H9 (cell line): ENCODE measurements around the gene KIF5A. TPM values are rescaled to one million over a fixed set of nuclear protein-coding genes. Genes with fewer than 3 reads are reported as not detected.
A peak's percentile ranks its signal among the peaks of the same experiment; 100 is the strongest.

ENCODE experiments used
- DNase-seq: peaks from one replicate; pipeline ENCODE4 v3.0.0-alpha.2; 2017
- H2AFZ ChIP-seq: one replicate; pipeline ENCODE4 v1.6.1; 2013; ENCODE audit warnings: mild to moderate bottlenecking, low read length, control low read depth, moderate library complexity
- H2AK5ac ChIP-seq: 2 replicates; pipeline ENCODE4 v1.6.1; 2013; ENCODE audit warnings: low read length, control low read depth, mixed read lengths; ENCODE audit not compliant: insufficient read length
- H2BK120ac ChIP-seq: one replicate; pipeline ENCODE4 v1.6.1; 2013; ENCODE audit warnings: low read depth, mild to moderate bottlenecking, low read length, control low read depth, inconsistent platforms; ENCODE audit not compliant: poor library complexity, severe bottlenecking
- H2BK12ac ChIP-seq: 2 replicates; pipeline ENCODE4 v1.6.1; 2013; ENCODE audit warnings: low read length, control low read depth, mixed read lengths, low read depth; ENCODE audit not compliant: insufficient read length
- H2BK15ac ChIP-seq: 2 replicates; pipeline ENCODE4 v1.6.1; 2013; ENCODE audit warnings: low read depth, low read length, control low read depth
- H2BK20ac ChIP-seq: one replicate; pipeline ENCODE4 v1.6.1; 2013; ENCODE audit warnings: low read depth, mild to moderate bottlenecking, low read length, control low read depth, inconsistent platforms; ENCODE audit not compliant: poor library complexity, severe bottlenecking
- H2BK5ac ChIP-seq: 2 replicates; pipeline ENCODE4 v1.6.1; 2013; ENCODE audit warnings: low read length, control low read depth, mixed read lengths; ENCODE audit not compliant: insufficient read length
- H3K14ac ChIP-seq: 2 replicates; pipeline ENCODE4 v1.6.1; 2013; ENCODE audit warnings: low read length, control low read depth; ENCODE audit not compliant: insufficient read depth
- H3K18ac ChIP-seq: 2 replicates; pipeline ENCODE4 v1.6.1; 2013; ENCODE audit warnings: low read depth, mild to moderate bottlenecking, mixed read lengths, low read length, control low read depth; ENCODE audit not compliant: insufficient read length
- H3K23ac ChIP-seq: 2 replicates; pipeline ENCODE4 v1.6.1; 2013; ENCODE audit warnings: low read length, control low read depth, mixed read lengths, low read depth; ENCODE audit not compliant: insufficient read length
- H3K23me2 ChIP-seq: 2 replicates; pipeline ENCODE4 v1.6.1; 2013; ENCODE audit warnings: low read depth, mild to moderate bottlenecking, mixed read lengths, low read length, control low read depth; ENCODE audit not compliant: insufficient read length, poor library complexity, severe bottlenecking
- H3K27ac ChIP-seq: 2 replicates; pipeline ENCODE4 v1.5.1; 2013; ENCODE audit warnings: low read length, control low read depth, mixed read lengths, low read depth; ENCODE audit not compliant: insufficient read length
- H3K27me3 ChIP-seq: 2 replicates; pipeline ENCODE4 v1.6.1; 2013; ENCODE audit warnings: low read length, control low read depth, inconsistent platforms; ENCODE audit not compliant: insufficient read depth
- H3K4ac ChIP-seq: 2 replicates; pipeline ENCODE4 v1.6.1; 2013; ENCODE audit warnings: low read depth, mild to moderate bottlenecking, control low read depth, inconsistent platforms, low read length, moderate library complexity
- H3K4me1 ChIP-seq: 2 replicates; pipeline ENCODE4 v1.6.1; 2013; ENCODE audit warnings: low read length, control low read depth, inconsistent platforms; ENCODE audit not compliant: insufficient read depth
- H3K4me2 ChIP-seq: 2 replicates; pipeline ENCODE4 v1.6.1; 2013; ENCODE audit warnings: low read length, control low read depth, mixed read lengths; ENCODE audit not compliant: insufficient read length, insufficient read depth
- H3K56ac ChIP-seq: 2 replicates; pipeline ENCODE4 v1.6.1; 2013; ENCODE audit warnings: low read depth, mild to moderate bottlenecking, mixed read lengths, low read length, control low read depth; ENCODE audit not compliant: insufficient read length
- H3K79me1 ChIP-seq: 2 replicates; pipeline ENCODE4 v1.6.1; 2013; ENCODE audit warnings: low read depth, mild to moderate bottlenecking, moderate library complexity, low read length, control low read depth, inconsistent platforms; ENCODE audit not compliant: insufficient read depth, poor library complexity, severe bottlenecking
- H3K79me2 ChIP-seq: 2 replicates; pipeline ENCODE4 v1.6.1; 2013; ENCODE audit warnings: low read length, control low read depth, inconsistent platforms; ENCODE audit not compliant: insufficient read depth
- H3K9ac ChIP-seq: 2 replicates; pipeline ENCODE4 v1.6.1; 2013; ENCODE audit warnings: low read length, control low read depth, mixed read lengths; ENCODE audit not compliant: insufficient read length; ENCODE audit errors: extremely low read depth
- H3K9me3 ChIP-seq: one replicate; pipeline ENCODE4 v1.6.1; 2013; ENCODE audit warnings: low read depth, low read length, inconsistent platforms; ENCODE audit not compliant: control insufficient read depth
- H3T11ph ChIP-seq: one replicate; pipeline ENCODE4 v1.6.1; 2013; ENCODE audit warnings: mild to moderate bottlenecking, low read length, control low read depth, inconsistent platforms
- H4K20me1 ChIP-seq: one replicate; pipeline ENCODE4 v1.6.1; 2013; ENCODE audit not compliant: control insufficient read depth, insufficient read length, insufficient read depth
- H4K5ac ChIP-seq: 2 replicates; pipeline ENCODE4 v1.6.1; 2013; ENCODE audit warnings: low read depth, mild to moderate bottlenecking, mixed read lengths, low read length, control low read depth; ENCODE audit not compliant: insufficient read length
- H4K8ac ChIP-seq: replicated peaks from 2 replicates; pipeline ENCODE4 v1.6.1; 2013; ENCODE audit warnings: low read length, control low read depth, mixed read lengths, low read depth; ENCODE audit not compliant: insufficient read length
- H4K91ac ChIP-seq: 2 replicates; pipeline ENCODE4 v1.6.1; 2013; ENCODE audit warnings: low read depth, mild to moderate bottlenecking, moderate library complexity, mixed read lengths, low read length, control low read depth; ENCODE audit not compliant: insufficient read length
- H3K27ac Mint-ChIP-seq, 3 experiments: 2 replicates in 2 of 3; 3 replicates in 1 of 3; pipeline ENCODE4 v1.8.0; 2020 to 2021; ENCODE audit warnings: mixed read lengths in 3 of 3, mild to moderate bottlenecking in 1 of 3, moderate library complexity in 1 of 3
- H3K27me3 Mint-ChIP-seq: 2 replicates; pipeline ENCODE4 v1.8.0; 2021; ENCODE audit warnings: low read depth, mild to moderate bottlenecking, moderate library complexity, mixed read lengths
- H3K36me3 Mint-ChIP-seq, 3 experiments: 2 replicates in 2 of 3; 3 replicates in 1 of 3; pipeline ENCODE4 v1.8.0; 2020 to 2021; ENCODE audit warnings: low read depth in 3 of 3, mixed read lengths in 3 of 3; ENCODE audit not compliant: insufficient read depth in 1 of 3
- H3K4me1 Mint-ChIP-seq, 2 experiments: 2 replicates each; pipeline ENCODE4 v1.8.0; 2020; ENCODE audit warnings: mixed read lengths in 2 of 2
- H3K4me3 Mint-ChIP-seq, 2 experiments: 2 replicates in 1 of 2; 3 replicates in 1 of 2; pipeline ENCODE4 v1.8.0; 2020 to 2021; ENCODE audit warnings: mild to moderate bottlenecking in 2 of 2, mixed read lengths in 2 of 2, moderate library complexity in 1 of 2
- H3K9me3 Mint-ChIP-seq, 2 experiments: 2 replicates in 1 of 2; 3 replicates in 1 of 2; pipeline ENCODE4 v1.8.0; 2020; ENCODE audit warnings: mild to moderate bottlenecking in 2 of 2, mixed read lengths in 2 of 2, moderate library complexity in 1 of 2
- CTCF ChIP-seq: fragments of 200-600 bp; sonication (generic); conservative IDR thresholded peaks from 3 replicates; pipeline ENCODE4 v1.8.0; 2021; ENCODE audit warnings: antibody characterized with exemption, mild to moderate bottlenecking
- WGBS: extraction: QIAGEN DNeasy Blood & Tissue Kit; methylation state at CpG from one replicate; pipeline ENCODE4 v1.1.7; 2013; ENCODE audit warnings: missing lambda C conversion rate, low lambda C conversion rate, mixed read lengths; ENCODE audit not compliant: insufficient read length; ENCODE audit errors: extremely low coverage; 5-methylcytosine and 5-hydroxymethylcytosine counted together
- total RNA-seq: library from RNA; stranded (reverse); gene quantifications from 2 replicates; pipeline ENCODE4 v1.2.1, GENCODE V29; 2021

The KIF5A gene
- total RNA-seq, 1 experiment from 2014 or later, result 18.5 TPM

GRCh38 chr12:57626111-57626920 lies 76.5 kb downstream of the KIF5A start:
- peaks cover 97% of the 10 kb centered on the region for H3K27me3 Mint-ChIP-seq
- H3K4ac ChIP-seq, result no peak overlapping the region

More at GRCh38 chr12:57626111-57626920, 76.5 kb downstream of the KIF5A start:
- Histone ChIP-seq H2BK120ac (no peak overlapping the region), H3K9ac (no peak overlapping the region), H2BK20ac (no peak overlapping the region), H2BK5ac (no peak overlapping the region), H3K18ac (no peak overlapping the region), H3K23ac (no peak overlapping the region), H3K79me1 (no peaks in the 10 kb centered on the region), H3T11ph (no peak overlapping the region), H3K9me3 (no peaks in the 10 kb centered on the region), H2AK5ac (no peak overlapping the region), H3K4me2 (no peak overlapping the region), H3K27me3 (peaks cover 94% of the 10 kb centered on the region), H3K14ac (no peak overlapping the region), H3K23me2 (peaks cover 12% of the 10 kb centered on the region), H4K20me1 (no peaks in the 10 kb centered on the region), H2BK12ac (no peak overlapping the region), H2AFZ (no peak overlapping the region), H3K56ac (no peak overlapping the region), H4K8ac (no peak overlapping the region), H4K91ac (no peak overlapping the region), H3K27ac (no peak overlapping the region), H3K4me1 (no peaks in the 10 kb centered on the region), H2BK15ac (no peak overlapping the region), H4K5ac (no peak overlapping the region), H3K79me2 (no peaks in the 10 kb centered on the region)
- no peaks in the 10 kb centered on the region; a peak in 3 of 7 replicates for H3K36me3 Mint-ChIP-seq
- no peak for TF ChIP-seq CTCF
- H3K4me1 Mint-ChIP-seq, result peaks cover 9 to 33% of the 10 kb centered on the region in 2 experiments
- H3K27ac Mint-ChIP-seq, result peak overlapping the region in 1 of 3 experiments; percentile 68; a peak in 1 of 7 replicates
- H3K4me3 Mint-ChIP-seq, result peak overlapping the region in 1 of 2 experiments; percentile 46; a peak in 2 of 5 replicates
- DNase-seq, result peak; percentile 30
- WGBS, result no CpG with 5 or more reads among the region's 13 CpGs
- no peaks in the 10 kb centered on the region for H3K9me3 Mint-ChIP-seq
